Measurements from ENCODE around the gene PSMD14.
A peak's percentile ranks its signal among the peaks of the same experiment; 100 is the strongest.

The PSMD14 gene

DNA sequence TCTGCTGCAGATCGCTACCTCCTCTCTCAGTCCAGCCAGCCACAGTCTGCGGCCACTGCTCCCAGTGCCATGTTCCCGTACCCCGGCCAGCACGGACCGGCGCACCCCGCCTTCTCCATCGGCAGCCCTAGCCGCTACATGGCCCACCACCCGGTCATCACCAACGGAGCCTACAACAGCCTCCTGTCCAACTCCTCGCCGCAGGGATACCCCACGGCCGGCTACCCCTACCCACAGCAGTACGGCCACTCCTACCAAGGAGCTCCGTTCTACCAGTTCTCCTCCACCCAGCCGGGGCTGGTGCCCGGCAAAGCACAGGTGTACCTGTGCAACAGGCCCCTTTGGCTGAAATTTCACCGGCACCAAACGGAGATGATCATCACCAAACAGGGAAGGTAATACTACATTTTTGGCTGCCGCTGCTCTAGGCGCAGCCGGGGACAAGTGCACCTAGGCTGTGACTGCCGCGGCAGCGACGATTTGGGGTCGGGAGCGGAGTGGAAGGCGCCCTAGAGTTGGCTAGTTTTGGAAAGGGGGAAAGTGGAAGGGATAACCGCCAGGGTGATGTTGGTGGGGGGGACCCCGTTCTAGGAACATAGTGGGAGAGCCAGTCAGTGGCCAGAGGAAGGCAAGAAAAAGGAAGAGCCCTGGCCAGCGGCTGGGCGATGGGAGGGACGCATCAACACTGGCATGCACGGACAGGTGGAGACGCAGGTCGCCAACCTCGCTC lies 108.6 kb downstream of the PSMD14 start:
- peak overlapping the region; percentile 3; the same call in 1 of the 2 replicates for H3K4me3 ChIP-seq (ENCODE audit: low read length)
- no peak for TF ChIP-seq ZNF274 (IDR thresholded peaks at IDR 0.05; ENCODE audit: low read depth, low read length)

DNA sequence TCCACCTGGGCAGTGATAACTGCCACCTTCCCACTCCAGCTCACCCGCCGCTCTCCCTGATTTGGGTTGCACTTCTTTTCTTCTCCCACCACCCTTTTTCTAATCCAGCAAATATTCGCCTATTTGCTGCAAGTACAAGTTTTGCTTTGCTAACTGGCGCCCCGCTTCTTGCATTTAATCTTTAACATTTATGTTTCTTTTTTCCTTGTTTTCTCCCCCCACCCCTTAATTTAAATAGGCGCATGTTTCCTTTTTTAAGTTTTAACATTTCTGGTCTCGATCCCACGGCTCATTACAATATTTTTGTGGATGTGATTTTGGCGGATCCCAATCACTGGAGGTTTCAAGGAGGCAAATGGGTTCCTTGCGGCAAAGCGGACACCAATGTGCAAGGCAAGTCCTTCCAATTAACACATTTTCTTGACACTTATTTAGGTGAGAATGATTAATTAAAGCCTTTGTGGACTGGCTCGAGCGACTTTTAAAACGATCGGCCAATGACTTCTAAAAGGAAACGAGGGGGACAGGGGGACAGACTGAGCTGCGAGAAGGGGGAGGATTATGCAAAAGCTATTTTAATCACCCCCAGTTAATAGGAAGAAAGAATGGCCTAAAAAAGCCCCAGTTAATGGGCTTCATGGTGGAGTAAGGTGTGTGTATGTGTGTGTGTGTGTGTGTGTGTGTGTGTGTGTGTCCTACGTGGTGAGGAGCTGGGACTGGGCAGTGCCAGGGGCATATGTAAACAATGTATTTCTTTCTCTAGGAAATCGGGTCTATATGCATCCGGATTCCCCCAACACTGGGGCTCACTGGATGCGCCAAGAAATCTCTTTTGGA lies 109.4 kb downstream of the PSMD14 start:
- TF ChIP-seq ZNF274 (IDR thresholded peaks at IDR 0.05; ENCODE audit: low read depth, low read length): no peak
- peak overlapping the region; percentile 3; the same call in 1 of the 2 replicates for H3K4me3 ChIP-seq (ENCODE audit: low read length)

DNA sequence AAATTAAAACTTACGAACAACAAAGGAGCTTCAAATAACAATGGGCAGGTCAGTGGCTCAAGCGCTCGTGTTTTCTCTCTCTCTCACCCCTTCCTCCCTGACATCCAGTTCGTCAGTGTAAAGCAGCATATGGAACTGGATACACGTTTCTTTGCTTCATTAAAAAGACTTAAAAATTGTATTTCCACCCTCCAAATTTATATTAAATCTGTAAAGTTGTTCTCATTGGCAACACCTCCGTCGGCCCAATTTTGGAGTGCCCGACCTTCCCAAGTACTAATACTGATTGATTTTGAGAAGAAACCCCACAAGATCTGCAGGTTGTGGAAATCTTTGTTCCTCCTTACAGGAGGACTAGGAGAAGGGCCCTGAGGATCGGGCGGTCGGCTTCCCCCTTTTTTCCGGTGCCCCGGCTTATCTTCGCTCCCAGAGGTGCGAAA lies 110.1 kb downstream of the PSMD14 start:
- no peak for TF ChIP-seq ZNF274 (IDR thresholded peaks at IDR 0.05; ENCODE audit: low read depth, low read length)
- peak overlapping the region; percentile 7; the same call in 1 of the 2 replicates for H3K4me3 ChIP-seq (ENCODE audit: low read length)

DNA sequence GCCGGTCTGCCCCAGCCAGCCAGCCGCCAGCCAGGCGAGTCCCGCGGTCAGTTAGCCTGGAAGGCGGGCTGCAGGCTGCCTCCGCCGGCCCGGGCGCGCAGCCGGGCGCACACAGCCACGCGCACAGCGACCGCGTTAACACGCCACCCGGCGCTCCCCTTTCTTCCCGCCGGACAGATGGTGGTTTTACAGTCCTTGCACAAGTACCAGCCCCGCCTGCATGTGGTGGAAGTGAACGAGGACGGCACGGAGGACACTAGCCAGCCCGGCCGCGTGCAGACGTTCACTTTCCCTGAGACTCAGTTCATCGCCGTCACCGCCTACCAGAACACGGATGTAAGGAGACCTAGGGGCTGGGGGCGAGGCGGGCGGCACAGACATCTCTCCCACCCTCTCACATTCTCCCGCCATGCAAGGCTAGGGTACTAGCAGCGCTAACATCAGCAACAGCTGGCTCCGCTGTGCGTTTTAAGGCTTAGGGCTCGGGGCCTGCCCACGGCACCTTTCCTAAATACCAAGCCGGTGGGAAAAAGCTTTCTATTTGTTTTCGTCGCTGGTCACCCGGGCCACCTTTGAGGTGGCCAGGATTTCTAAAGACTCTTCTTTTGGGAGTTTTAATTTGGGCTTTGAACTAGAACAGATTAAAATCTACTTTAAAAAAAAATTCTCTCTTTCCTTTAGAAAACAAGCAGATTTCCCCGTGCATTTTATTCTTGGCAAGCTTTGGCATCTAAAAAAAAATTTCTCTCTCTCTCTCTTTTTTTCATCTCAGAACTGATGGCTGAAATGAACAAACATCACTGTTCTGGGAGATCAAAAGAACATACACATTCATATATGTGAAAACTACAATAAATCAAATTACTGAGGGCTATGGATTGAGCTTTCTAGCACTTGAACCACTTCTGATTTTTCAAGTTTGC lies 110.8 kb downstream of the PSMD14 start:
- peak overlapping the region; percentile 7; the same call in 1 of the 2 replicates for H3K4me3 ChIP-seq (ENCODE audit: low read length)
- no peak for TF ChIP-seq ZNF274 (IDR thresholded peaks at IDR 0.05; ENCODE audit: low read depth, low read length)

DNA sequence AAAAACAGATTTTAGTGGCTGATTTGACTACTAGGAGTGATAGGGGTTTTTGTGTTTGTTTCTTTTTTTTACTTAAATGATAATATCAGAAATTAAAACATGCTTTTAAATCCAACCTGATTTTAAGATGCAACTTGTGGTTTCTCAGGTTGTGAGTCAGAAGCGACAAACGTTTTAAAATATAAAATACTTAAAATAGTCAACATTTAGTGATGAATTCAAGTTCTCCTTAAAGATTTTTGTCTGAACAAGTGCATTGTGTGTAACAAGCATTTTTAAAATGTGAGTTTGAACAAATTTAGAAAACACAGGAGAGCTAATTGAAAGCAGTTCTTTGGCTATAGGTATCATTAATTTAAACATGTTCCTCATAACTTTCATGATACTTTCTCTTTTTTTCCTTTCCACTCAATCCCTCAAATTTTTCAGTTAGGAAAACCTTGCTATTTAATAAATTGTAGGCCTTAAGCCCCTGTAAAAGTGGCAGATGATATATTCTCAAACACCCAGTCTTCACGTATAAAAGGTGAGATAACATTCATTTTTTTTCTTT lies 111.5 kb downstream of the PSMD14 start:
- H3K4me3 ChIP-seq (ENCODE audit: low read length): no peak overlapping the region
- TF ChIP-seq ZNF274 (IDR thresholded peaks at IDR 0.05; ENCODE audit: low read depth, low read length): no peak

DNA sequence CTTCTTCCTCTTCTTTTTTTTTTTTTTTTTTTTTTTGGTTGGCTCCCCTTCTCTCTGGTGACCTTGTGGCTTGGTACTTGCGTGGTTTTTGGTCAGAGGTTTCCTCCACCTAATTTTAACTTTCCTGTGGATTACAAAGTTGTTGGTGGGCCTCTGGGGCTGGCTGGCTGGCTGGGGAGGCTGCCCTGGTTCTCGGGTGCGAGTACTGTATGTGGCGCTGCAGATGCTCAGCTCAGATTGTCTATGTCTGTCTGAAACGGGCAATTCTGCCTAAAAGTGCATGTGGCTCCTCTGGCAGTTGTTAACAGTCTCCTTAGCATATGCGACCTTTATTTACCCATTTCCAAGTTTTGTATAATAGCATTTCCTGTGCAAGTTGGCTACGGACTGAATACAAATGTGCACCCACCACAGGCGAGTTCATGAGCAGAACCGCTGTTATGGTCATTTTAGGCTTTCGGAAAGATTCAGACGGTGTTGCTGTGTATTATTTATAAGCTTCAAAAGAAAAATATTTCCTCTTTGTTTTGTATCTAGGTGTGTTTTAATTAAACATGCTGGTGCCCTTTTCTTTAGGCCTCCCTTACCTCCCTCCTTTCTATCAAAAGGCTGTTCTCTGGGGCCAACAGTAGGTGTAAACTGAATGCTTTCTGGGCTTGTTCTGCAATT lies 112.3 kb downstream of the PSMD14 start:
- H3K4me3 ChIP-seq (ENCODE audit: low read length): no peak overlapping the region
- TF ChIP-seq ZNF274 (IDR thresholded peaks at IDR 0.05; ENCODE audit: low read depth, low read length): no peak

DNA sequence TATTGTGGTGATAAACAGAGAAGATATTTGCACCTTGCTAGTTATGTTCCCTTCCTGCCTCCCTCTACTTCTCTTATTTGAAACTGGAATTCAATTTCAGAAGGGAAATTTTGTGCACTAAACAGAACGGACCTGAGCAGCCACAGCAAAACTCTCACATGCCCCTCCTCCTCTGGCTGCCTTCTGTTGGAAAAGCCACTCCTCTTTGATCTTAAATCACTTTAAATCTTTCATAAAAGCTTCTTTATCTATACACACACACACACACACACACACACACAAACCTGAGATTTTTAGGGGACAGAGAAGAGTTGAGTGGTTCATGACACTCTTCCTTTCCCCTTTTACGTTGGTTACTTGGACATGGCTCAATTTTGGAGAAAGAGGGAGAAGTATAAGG lies 113.5 kb downstream of the PSMD14 start:
- no peak for TF ChIP-seq ZNF274 (IDR thresholded peaks at IDR 0.05; ENCODE audit: low read depth, low read length)
- H3K4me3 ChIP-seq (ENCODE audit: low read length): no peak overlapping the region

DNA sequence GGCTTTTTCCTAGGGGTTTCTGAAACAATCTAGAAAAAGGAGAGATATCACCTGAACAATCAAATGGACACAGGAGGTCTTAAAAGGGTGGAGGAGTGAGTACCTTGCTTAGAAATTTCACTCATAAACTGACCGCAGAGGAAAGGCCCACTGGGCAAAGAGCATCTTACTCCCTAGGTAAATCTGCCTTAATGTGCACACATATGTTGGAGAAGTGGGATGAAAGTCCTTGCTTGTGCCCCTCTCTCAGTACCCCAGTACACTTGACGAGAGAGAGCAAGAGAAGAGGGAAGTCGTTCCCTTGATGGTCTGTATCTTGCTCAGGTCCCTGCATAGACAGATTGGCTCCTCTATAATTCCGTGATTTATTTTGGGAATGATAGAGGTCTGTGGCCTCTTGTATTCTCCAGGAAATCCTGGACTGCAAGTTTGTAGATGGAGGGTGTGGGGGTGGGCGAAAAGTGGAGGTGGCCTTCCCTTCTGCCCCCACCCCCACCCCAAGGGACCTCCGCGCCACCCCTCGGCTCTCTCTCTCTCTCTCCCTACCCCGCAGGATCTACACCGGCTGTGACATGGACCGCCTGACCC lies 114.7 kb downstream of the PSMD14 start:
- no peak for TF ChIP-seq ZNF274 (IDR thresholded peaks at IDR 0.05; ENCODE audit: low read depth, low read length)

DNA sequence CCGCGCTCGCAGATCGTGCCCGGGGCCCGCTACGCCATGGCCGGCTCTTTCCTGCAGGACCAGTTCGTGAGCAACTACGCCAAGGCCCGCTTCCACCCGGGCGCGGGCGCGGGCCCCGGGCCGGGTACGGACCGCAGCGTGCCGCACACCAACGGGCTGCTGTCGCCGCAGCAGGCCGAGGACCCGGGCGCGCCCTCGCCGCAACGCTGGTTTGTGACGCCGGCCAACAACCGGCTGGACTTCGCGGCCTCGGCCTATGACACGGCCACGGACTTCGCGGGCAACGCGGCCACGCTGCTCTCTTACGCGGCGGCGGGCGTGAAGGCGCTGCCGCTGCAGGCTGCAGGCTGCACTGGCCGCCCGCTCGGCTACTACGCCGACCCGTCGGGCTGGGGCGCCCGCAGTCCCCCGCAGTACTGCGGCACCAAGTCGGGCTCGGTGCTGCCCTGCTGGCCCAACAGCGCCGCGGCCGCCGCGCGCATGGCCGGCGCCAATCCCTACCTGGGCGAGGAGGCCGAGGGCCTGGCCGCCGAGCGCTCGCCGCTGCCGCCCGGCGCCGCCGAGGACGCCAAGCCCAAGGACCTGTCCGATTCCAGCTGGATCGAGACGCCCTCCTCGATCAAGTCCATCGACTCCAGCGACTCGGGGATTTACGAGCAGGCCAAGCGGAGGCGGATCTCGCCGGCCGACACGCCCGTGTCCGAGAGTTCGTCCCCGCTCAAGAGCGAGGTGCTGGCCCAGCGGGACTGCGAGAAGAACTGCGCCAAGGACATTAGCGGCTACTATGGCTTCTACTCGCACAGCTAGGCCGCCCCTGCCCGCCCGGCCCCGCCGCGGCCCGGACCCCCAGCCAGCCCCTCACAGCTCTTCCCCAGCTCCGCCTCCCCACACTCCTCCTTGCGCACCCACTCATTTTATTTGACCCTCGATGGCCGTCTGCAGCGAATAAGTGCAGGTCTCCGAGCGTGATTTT lies 115.5 kb downstream of the PSMD14 start:
- peak overlapping the region; percentile 32; the same call in 1 of the 2 replicates for H3K4me3 ChIP-seq (ENCODE audit: low read length)
- no peak for TF ChIP-seq ZNF274 (IDR thresholded peaks at IDR 0.05; ENCODE audit: low read depth, low read length)

More for the DNA sequence above, 114.7 kb downstream of the PSMD14 start:
- H3K4me3 ChIP-seq (ENCODE audit: low read length): no peak overlapping the region; the same call in 1 of the 2 replicates

DNA sequence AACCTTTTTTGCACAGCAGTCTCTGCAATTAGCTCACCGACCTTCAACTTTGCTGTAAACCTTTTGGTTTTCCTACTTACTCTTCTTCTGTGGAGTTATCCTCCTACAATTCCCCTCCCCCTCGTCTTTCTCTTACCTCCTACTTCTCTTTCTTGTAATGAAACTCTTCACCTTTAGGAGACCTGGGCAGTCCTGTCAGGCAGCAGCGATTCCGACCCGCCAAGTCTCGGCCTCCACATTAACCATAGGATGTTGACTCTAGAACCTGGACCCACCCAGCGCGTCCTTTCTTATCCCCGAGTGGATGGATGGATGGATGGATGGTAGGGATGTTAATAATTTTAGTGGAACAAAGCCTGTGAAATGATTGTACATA lies 116.2 kb downstream of the PSMD14 start:
- no peak for TF ChIP-seq ZNF274 (IDR thresholded peaks at IDR 0.05; ENCODE audit: low read depth, low read length)
- H3K4me3 ChIP-seq (ENCODE audit: low read length): no peak overlapping the region

DNA sequence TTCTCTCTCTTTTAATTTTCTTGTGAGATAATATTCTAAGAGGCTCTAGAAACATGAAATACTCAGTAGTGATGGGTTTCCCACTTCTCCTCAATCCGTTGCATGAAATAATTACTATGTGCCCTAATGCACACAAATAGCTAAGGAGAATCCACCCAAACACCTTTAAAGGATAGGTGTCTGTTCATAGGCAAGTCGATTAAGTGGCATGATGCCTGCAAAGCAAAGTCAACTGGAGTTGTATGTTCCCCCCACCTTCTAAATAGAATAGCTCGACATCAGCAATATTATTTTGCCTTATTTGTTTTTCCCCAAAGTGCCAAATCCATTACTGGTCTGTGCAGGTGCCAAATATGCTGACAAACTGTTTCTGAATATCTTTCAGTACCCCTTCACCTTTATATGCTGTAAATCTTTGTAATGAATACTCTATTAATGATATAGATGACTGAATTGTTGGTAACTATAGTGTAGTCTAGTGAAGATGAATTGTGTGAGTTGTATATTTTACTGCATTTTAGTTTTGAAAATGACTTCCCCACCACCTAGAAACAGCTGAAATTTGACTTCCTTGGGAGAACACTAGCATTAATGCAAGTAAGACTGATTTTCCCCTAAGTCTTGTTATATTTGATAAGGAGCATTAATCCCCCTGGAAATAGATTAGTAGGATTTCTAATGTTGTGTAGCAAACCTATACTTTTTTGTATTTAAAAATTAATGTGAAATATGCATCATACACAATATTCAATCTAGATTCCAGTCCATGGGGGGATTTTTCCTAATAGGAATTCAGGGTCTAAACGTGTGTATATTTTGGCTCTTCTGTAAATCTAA lies 116.9 kb downstream of the PSMD14 start:
- no peak for TF ChIP-seq ZNF274 (IDR thresholded peaks at IDR 0.05; ENCODE audit: low read depth, low read length)
- H3K4me3 ChIP-seq (ENCODE audit: low read length): no peak overlapping the region
